GM21723 (cell line): Measurements from ENCODE around the gene LAMTOR5.
A peak's percentile ranks its signal among the peaks of the same experiment; 100 is the strongest.

ENCODE experiments used
- ATAC-seq: cut with Tn5 transposase; IDR thresholded peaks from one replicate; pipeline ENCODE4 v1.9.1; 2021; ENCODE audit warnings: mild to moderate bottlenecking, moderate library complexity; ENCODE audit not compliant: unreplicated experiment

LAMTOR5 gene

DNA sequence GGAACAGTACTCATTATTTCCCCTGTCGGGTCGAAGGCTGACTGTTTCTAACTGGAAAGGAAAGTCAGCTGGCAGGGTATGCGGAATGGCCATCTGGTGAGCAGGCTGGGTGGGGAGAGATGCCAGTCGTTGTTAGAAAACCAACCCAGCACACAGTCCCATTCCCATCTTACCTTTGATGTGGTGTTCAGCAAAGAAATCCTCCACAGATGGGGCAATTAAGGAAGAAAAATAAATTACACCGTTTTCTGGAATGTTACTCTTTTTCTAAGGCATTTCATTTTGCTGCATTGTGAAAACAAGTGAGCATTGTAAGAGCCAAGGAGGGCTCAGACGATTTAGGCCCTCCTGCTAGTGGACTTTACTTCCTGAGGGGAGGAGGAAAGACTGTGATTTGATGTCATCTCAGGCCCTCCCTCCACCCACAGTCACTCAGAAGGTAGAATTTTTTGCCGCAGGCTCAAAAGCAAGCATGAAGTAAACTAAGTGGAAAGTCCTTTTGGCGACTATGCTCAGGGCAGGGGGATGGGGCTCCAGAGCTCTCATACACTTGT, 16.7 kb downstream of the LAMTOR5 start, which contains the start of gene SLC16A4:
TSS of gene SLC16A4 (minus strand) at position 335 of the 554 bp plus-strand sequence. CDS start 1,703 bp downstream, outside the sequence.
- no peak for ATAC-seq

DNA sequence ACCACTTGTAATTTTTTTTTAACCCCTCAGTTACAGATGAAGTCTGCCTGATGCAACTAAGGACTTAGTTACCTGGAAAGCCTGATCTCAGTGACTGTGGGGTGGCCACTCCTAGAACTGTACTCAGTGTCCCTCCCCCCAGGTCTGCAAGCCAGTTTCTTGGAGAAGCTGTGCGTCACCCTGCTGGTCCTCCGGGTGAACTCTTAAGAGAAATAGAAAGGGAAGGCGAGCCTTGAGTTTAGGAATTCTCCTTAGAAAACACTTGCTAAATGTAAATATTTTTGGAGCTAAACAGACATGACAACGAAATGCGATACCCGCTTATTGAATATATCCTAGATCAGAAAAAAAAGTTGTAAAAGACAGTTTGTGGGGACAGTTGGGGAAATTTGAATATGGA, 17.4 kb downstream of the LAMTOR5 start:
- ATAC-seq: no peak

DNA sequence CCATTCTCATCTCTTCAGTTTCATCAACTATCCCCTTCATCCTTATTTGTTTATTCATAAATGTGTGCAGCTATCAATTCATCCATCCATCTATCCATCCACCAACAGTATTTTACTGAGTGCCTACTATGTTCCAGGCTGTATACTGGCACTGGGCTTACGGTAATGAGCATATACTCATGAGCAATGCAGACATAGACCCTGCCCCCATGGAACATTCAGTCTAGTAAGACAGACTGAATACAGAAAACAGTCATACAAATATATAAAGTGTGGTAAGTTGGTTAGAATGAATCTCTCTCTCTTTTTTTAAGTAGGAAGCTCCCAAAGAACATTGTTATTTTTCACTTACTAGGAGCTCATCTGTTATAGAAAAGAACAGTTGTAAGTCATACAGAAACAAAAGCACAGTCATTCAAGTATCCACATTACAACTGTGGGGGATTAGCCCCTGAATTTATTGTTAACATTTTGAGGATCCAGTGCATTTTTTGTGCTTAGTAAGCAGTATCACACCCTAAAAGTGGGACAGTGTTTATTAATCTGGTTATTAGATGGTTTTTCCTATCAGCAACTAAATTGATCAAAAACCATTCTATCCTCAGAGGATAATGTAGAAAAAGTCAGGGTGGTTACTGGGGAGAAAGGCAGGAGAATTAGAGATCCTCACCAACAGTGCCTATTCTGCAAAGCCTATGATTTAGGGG, 20.3 kb downstream of the LAMTOR5 start:
- ATAC-seq: no peak

DNA sequence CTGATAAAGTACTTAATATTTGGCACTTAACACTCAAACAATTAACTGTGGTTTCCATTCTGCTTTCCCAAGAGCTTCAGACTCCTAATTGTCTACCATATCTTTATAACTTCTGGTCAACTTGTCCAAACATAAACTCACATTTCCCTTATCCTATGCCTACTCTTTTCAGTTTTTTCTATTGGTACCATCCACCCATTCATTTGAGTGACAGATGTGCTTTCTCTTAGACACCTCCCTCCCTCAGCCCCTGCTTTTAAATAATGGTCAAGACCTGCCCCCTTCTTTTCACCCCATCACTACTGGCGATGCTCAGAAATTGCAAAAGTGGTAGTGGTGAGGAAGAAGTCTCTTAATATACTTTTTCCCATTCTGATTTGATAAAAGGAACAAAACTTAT, 22.1 kb downstream of the LAMTOR5 start:
- no peak for ATAC-seq

DNA sequence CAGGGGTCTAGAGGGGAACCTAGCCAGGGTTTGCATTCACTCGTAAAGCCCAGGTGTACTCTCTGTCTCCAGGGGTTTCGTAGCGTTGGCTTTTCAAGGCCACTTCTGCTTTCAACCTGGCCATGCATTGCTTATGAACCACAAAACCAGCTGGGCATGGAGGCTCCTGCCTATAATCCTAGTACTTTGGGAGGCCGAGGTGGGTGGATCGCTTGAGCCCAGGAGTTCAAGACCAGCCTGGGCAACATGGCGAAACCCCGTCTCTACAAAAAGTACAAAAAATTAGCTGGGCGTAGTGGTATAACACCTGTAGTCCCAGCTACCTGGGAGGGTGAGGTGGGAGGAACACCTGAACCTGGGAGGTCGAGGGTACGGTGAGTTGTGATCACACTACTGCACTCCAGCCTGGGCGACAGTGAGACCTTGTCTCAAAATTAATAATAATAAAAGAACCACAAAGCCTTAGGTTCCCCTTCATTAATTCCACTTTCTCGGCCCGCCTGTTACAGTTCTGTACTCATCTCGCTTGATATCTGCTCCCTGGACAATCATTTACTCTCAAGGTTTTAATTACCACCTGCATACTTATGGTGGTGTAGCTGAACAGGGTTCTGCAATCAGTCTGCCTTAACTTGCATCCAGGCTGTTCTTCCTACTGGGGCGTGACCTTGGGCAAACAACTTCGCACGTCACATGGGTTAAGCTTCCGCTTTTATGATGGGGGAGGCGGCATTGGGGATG, 22.7 kb downstream of the LAMTOR5 start:
- ATAC-seq: peak; percentile 66

DNA sequence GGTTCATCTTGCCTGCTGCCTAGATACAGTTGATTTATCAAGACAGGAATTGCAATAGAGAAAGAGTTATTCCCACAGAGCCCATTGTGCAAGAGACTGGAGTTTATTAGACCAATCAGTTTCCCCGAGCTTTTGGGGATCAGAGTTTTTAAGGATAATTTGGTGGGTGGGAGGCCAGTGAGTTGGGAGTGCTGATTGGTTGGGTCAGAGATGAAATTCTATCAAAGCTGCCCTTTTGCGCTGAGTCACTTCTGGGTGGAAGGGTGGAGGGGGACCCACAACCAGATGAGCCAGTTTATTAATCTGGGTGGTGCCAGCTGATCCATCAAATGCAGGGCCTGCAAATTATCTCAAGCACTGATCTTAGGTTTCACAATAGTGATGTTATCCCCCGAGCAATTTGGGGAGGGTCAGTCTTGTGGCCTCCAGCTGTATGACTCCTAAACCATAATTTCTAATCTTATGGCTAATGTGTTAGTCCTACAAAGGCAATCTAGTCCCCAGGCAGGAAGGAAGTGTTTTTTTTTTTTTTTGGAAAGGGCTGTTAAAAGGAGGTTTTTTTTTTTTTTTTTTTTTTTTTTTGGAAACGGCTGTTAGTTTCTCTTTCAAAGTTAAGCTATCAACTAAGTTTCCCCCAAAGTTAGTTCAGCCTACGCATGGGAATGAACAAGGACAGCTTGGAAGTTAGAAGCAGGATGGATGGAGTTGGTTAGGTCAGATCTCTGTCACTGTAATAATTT, 24.1 kb downstream of the LAMTOR5 start:
- no peak for ATAC-seq

DNA sequence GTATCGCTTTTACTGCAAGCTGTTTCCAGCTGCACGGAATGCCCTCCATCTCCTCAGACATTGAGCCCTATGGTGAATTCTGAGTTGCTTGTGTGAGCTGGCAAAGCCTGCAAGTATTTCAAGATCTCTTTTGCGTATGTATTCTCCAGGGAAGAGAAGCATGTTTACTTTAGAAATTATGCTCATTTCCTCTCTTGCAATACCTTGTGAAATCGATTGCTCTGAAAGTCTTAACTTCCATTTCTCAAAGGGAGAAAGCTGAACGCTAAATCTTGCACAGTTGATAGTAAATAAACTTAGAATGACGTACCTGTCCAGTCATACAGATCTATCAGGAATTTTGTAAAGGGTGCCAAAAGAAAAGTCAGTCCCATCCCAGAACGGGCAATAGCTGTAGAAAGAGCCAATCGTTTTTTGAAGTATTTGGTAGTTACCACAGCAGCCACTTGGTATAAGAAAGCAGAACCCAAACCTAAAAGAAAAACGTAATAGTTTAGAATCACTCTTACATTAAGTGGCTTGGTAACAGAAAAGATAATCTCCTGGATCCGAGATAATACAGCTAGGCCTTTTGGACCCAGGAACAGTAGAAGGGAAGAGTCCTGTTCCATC, 26.7 kb downstream of the LAMTOR5 start:
- no peak for ATAC-seq

DNA sequence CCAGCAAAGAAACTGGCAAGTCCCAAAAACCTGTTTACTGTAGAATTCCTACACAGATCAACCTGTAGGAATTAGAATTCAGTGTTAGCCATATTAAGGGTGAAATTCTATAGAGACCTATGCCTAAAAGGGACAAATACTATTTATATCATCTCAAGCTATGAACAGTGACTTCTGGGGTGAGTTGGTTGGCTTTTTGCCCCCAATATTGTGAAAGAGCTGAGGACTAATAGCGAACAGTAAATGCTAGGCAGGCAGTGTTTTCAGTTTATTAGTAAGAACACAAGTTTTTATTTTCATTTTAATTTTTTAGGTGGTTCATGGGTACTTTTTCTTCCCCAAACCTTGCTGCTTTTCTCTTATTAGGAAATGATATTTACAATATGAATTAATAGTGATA, 32.0 kb downstream of the LAMTOR5 start:
- ATAC-seq: no peak

DNA sequence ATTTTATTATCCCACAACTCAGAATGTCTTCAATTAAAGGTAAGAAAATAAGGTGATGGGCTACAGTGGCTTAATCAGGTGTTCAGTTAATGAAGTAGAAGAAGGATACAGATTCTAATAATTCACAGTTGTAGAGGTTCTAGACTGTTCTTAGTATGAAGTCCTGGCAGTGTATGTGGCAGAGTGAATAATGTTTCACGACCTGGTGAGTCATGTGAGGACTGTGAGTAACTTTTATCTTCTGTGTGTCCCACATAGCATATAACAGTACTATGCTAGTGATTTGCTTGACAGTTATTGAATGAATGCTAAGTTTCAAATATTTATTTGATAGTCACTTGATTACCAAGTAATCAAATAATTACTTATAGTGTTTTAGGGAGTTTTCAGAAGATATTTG, 36.7 kb downstream of the LAMTOR5 start:
- ATAC-seq: no peak

DNA sequence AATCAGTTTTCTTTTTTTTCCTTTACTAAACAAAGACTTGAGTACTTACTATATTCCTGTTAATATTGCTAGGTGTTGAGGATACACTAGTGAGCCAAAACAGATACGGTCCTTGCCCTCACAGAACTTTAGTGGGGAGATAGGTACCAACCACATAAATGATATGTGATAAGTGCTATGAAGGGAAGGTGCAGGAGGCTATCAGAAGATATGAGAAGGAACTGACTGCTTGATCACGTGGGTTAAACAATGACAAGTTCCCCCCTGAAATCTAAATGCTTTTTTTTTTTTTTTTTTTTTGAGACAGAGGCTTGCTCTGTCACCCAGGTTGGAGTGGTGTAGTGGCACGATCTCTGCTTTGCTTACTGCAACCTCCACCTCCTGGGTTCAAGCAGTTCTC, 43.3 kb downstream of the LAMTOR5 start:
- no peak for ATAC-seq

DNA sequence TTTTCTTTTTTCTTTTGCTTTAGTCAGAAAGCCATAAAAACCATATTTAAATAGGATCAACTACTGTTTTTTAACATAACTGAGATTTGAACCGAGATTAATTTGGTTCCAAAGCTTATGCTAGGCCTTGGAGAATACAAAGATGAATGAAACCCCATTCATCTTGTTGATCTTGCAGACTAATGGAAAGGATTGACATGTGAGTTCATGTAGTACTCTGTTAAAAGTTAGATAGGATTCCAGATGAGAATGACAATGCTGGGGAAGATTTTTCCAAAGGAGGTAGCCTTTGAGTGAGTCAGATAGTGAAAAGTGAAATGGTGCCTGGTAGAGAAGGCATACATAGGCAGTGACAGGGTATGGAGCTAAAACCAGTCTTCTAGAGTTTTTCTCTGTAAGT, 45.6 kb downstream of the LAMTOR5 start:
- no peak for ATAC-seq

DNA sequence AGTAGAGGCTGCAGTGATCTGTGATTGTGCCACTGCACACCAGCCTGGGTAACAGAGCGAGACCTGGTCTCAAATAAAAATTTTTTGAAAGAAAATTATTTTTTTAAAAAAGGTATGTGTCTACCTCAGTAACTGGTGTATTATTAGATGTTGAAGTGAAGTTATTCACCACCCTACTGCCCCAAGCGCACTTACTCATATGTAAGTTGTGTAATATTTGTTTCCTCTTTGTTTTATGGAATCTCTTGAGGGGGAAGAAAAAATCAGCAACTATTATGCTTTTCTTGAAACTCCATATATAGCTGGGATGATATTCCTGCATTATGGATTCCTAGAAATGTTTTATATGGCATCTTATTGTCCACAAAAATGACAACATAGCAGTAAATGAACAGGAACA, 47.1 kb downstream of the LAMTOR5 start:
- no peak for ATAC-seq

DNA sequence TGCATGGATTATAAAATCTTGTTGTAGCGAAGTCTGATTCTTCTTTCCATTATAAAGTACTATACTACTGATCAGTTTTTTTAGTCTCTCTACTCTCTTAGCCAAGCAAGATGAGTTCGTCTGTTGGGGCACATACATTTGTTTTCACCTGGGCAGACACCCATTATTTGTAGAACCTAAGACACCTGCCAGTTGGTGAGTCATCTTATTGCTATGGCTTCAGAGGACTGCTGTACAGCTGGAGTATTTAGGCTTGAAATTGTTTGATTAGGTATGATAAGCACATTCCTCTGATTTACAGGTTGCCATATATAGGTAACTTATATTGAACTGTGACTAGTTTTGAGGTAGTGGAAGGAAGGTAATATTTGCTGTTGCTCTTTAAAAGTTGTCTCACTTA, 51.1 kb downstream of the LAMTOR5 start:
- no peak for ATAC-seq

DNA sequence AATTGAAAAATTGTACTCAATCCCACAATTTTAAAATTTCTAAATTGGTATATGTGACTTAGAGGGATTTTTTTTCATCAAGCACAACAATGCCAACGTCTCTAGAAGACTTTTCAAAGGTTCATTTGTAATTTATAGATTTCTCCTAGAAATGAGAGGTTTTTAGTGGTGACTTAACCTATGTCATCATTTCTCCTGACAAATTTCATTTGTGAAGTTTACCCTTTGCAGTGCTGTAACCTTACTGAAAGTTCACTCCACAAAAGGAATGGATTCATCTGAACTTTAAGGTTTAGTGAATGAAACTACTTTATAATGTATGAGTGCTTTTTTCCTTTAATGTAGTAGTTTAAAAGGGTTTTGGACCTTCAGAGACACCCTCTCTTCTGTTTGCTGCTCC, 52.2 kb downstream of the LAMTOR5 start:
- ATAC-seq: no peak
